Activated CD8-positive, alpha-beta T cell treated with anti-CD3 and anti-CD28 coated beads for 36 hours (primary cell): ENCODE data around the gene YPEL2. TPM values are rescaled to one million over a fixed set of nuclear protein-coding genes. Genes with fewer than 3 reads are reported as not detected.

Experiments used
- ATAC-seq: fragments of 200-7000 bp; cut with Tn5 transposase; one replicate; pipeline ENCODE4 v1.10.0; 2021; ENCODE audit warnings: mild to moderate bottlenecking, moderate library complexity
- CTCF ChIA-PET: fragments of 350-600 bp; sonication (Branson Sonifier 250); formaldehyde crosslinking; loops from one replicate; lab custom pipeline; 2021; ENCODE audit warnings: antibody characterized with exemption; lab: Charles Lee
- POLR2A ChIA-PET: fragments of 350-600 bp; sonication (Branson Sonifier 250); formaldehyde crosslinking; loops from one replicate; lab custom pipeline; 2021; ENCODE audit warnings: antibody characterized with exemption; lab: Charles Lee
- DNase-seq: peaks from one replicate; pipeline ENCODE4 v3.0.0-alpha.2; 2020
- H3K27ac Mint-ChIP-seq: one replicate; pipeline ENCODE4 v1.8.0; 2021; ENCODE audit warnings: mild to moderate bottlenecking, mixed read lengths
- H3K27me3 Mint-ChIP-seq: one replicate; pipeline ENCODE4 v1.8.0; 2021; ENCODE audit warnings: mixed read lengths
- H3K36me3 Mint-ChIP-seq: one replicate; pipeline ENCODE4 v1.8.0; 2021; ENCODE audit warnings: low read depth, mixed read lengths
- H3K4me1 Mint-ChIP-seq: one replicate; pipeline ENCODE4 v1.8.0; 2021; ENCODE audit warnings: low read depth, mixed read lengths
- H3K4me3 Mint-ChIP-seq: one replicate; pipeline ENCODE4 v1.8.0; 2021; ENCODE audit warnings: mild to moderate bottlenecking, moderate library complexity, mixed read lengths
- H3K9me3 Mint-ChIP-seq: one replicate; pipeline ENCODE4 v1.8.0; 2021; ENCODE audit warnings: mixed read lengths
- intact Hi-C: fragments of 100-400 bp; cut with micrococcal nuclease; formaldehyde crosslinking; loops from one replicate; pipeline ENCODE4 v1.10.0; 2022
- total RNA-seq, 2 experiments: library from RNA; stranded (reverse); gene quantifications; one replicate each; pipeline ENCODE4 v1.2.3, GENCODE V29; 2021
- TF ChIP-seq, protein P1 (sequence below): fragments of 200-600 bp; IDR thresholded peaks from one replicate; pipeline ENCODE4 v1.8.0; 2022; ENCODE audit warnings: antibody characterized with exemption, mild to moderate bottlenecking

YPEL2 gene
- total RNA-seq, 2 experiments from 2014 or later = 4.2 to 4.9 TPM

DNA sequence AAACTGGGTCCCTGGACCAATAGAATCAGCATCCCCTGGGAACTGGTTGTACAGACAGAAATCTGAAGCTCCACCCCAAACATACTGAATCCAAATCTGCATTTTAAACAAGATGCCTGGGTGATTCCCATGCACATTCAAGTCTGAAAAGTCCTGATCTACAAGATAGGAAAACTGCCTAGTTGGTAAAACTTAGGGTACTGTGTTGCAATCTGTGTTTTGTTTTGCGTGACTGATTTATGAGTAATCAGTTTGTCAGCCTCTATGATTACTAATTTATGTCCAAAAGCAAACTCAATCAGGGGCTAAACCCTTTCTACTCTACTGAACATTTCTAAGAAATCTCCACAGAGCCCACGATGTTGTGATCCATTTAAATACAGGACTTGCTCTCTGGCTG, 103.8 kb downstream of the YPEL2 start:
- DNase-seq = no peak
- POLR2A ChIA-PET = interaction anchor here (0.6 to 0.9 kb wide), 2 partner anchors 9 to 11 kb away, joined by 3 read pairs; no protein-coding TSS in a partner anchor
- Mint-ChIP-seq H3K4me3 (no peak overlapping the region), H3K4me1 (peaks cover 43% of the 10 kb centered on the region), H3K36me3 (no peaks in the 10 kb centered on the region), H3K27me3 (no peaks in the 10 kb centered on the region), H3K9me3 (peaks cover 6% of the 10 kb centered on the region), H3K27ac (peak overlapping the region; percentile 43)
- TF ChIP-seq, protein P1, sequence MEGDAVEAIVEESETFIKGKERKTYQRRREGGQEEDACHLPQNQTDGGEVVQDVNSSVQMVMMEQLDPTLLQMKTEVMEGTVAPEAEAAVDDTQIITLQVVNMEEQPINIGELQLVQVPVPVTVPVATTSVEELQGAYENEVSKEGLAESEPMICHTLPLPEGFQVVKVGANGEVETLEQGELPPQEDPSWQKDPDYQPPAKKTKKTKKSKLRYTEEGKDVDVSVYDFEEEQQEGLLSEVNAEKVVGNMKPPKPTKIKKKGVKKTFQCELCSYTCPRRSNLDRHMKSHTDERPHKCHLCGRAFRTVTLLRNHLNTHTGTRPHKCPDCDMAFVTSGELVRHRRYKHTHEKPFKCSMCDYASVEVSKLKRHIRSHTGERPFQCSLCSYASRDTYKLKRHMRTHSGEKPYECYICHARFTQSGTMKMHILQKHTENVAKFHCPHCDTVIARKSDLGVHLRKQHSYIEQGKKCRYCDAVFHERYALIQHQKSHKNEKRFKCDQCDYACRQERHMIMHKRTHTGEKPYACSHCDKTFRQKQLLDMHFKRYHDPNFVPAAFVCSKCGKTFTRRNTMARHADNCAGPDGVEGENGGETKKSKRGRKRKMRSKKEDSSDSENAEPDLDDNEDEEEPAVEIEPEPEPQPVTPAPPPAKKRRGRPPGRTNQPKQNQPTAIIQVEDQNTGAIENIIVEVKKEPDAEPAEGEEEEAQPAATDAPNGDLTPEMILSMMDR = no peak
- ATAC-seq = peak; percentile 82
- intact Hi-C loops = loop anchor here (5.0 kb wide), 1 partner anchor 108 kb away; no protein-coding TSS in a partner anchor
- CTCF ChIA-PET = interaction anchor here (8.4 to 10.8 kb wide), 2 partner anchors 106 to 120 kb away, joined by 114 to 226 read pairs; no protein-coding TSS in a partner anchor

DNA sequence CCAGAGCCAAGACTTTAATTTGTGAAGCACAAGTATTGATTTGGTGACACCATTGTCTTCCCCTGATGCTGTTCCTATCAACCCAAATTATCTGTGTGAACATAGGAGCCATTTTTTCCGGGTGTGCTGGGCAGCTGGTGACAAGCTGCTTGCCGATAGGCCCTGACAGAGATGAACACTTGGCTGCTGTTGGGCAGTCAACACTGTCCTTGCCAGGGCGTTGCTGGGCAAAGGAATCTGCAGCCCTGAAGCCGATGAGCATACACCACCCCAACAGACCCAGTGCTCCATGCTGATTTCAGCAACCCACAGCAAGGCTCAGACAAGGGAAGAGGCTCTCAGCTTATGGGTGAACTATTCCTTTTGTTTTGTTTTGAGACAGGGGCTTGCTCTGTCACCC, 105.4 kb downstream of the YPEL2 start:
- ATAC-seq = no peak
- POLR2A ChIA-PET = no interaction called here

DNA sequence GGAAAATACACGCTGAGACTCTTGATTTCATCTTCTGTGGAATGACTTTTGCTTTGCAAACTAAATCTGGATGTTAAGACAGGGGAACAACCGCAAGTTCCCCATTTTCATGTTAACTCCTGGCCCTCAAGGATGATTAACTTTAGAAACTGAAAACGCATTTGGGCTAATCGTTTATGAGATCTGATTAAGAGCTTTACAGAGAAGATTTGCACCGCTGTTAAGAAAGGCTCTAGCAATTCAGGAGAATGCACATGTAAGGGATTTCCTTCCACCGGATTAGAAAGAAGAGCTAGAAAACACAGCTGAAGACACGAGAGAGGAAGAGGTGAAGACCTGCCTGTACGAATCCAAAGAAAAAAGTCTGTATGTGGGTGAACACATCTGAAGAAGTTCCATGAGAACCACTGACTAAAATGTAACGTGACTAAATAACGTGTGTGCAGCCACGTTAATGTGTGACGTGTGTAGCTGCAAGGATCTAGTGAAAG, 106.4 kb downstream of the YPEL2 start:
- Mint-ChIP-seq H3K4me1 (peaks cover 52% of the 10 kb centered on the region), H3K36me3 (no peaks in the 10 kb centered on the region), H3K27ac (no peak overlapping the region), H3K27me3 (no peaks in the 10 kb centered on the region), H3K9me3 (peaks cover under 1% of the 10 kb centered on the region), H3K4me3 (no peak overlapping the region)
- ChIA-PET CTCF (interaction anchor here (0.9 to 10.8 kb wide), 5 partner anchors 10 to 123 kb away, joined by 3 to 226 read pairs (median 114); no protein-coding TSS in a partner anchor), POLR2A (interaction anchor here (0.7 kb wide), 1 partner anchor 11 kb away, joined by 4 read pairs; no protein-coding TSS in a partner anchor)
- TF ChIP-seq, protein P1 = no peak
- ATAC-seq = no peak
- DNase-seq = no peak
- intact Hi-C loops = loop anchor here (5.0 kb wide), 1 partner anchor 111 kb away; no protein-coding TSS in a partner anchor

More for the DNA sequence above, 105.4 kb downstream of the YPEL2 start:
- TF ChIP-seq, protein P1 = no peak
- CTCF ChIA-PET = interaction anchor here (8.4 to 10.8 kb wide), 3 partner anchors 9 to 122 kb away, joined by 114 to 226 read pairs (median 116); no protein-coding TSS in a partner anchor
- H3K36me3 Mint-ChIP-seq = no peaks in the 10 kb centered on the region
- H3K4me3 Mint-ChIP-seq = no peak overlapping the region
- H3K4me1 Mint-ChIP-seq = peaks cover 53% of the 10 kb centered on the region
- no peaks in the 10 kb centered on the region for H3K27me3 Mint-ChIP-seq
- H3K9me3 Mint-ChIP-seq = peaks cover 5% of the 10 kb centered on the region
- DNase-seq = no peak
- intact Hi-C loops = loop anchor here (5.0 kb wide), 1 partner anchor 110 kb away; no protein-coding TSS in a partner anchor
- H3K27ac Mint-ChIP-seq = no peak overlapping the region

DNA sequence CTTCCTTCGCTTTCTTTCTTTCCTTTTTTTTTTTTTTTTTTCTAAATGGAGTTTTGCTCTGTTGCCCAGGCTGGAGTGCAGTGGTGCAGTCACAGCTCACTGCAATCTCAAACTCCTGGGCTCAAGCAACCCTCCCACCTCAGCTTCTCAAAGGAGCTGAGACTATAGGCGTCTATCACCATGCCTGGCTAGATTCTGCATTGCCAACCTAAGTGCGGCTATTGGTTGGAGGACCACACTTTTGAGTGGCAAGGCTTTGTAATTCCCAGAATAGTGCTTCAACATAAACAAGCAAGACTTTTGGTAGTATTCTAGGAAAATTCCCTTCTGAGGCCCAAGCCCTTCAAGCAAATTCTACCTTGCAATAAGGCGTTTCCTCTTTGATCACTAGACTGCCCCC, 107.8 kb downstream of the YPEL2 start:
- H3K4me3 Mint-ChIP-seq = no peak overlapping the region
- TF ChIP-seq, protein P1 = no peak
- no peaks in the 10 kb centered on the region for H3K9me3 Mint-ChIP-seq
- DNase-seq (peak; percentile 45), ATAC-seq (no peak)
- H3K36me3 Mint-ChIP-seq = no peaks in the 10 kb centered on the region
- no peaks in the 10 kb centered on the region for H3K27me3 Mint-ChIP-seq
- intact Hi-C loops = loop anchor here (5.0 kb wide), 1 partner anchor 112 kb away; no protein-coding TSS in a partner anchor
- H3K4me1 Mint-ChIP-seq = peaks cover 52% of the 10 kb centered on the region
- CTCF ChIA-PET = interaction anchor here (0.7 to 10.8 kb wide), 18 partner anchors 11 to 124 kb away, joined by 3 to 226 read pairs (median 5); no protein-coding TSS in a partner anchor
- POLR2A ChIA-PET = interaction anchor here (1.1 to 1.4 kb wide), 2 partner anchors 13 to 110 kb away, joined by 3 to 4 read pairs; no protein-coding TSS in a partner anchor
- H3K27ac Mint-ChIP-seq = peak overlapping the region; percentile 91
